ENCODE data around the gene SPDEF. TPM values are rescaled to one million over a fixed set of nuclear protein-coding genes. Genes with fewer than 3 reads are reported as not detected.

SPDEF gene
- total and polyA plus RNA-seq, 10 of the 15 experiments (the other 5 are each of a cell fraction or from before 2014, with no cell fraction given), result not detected

DNA sequence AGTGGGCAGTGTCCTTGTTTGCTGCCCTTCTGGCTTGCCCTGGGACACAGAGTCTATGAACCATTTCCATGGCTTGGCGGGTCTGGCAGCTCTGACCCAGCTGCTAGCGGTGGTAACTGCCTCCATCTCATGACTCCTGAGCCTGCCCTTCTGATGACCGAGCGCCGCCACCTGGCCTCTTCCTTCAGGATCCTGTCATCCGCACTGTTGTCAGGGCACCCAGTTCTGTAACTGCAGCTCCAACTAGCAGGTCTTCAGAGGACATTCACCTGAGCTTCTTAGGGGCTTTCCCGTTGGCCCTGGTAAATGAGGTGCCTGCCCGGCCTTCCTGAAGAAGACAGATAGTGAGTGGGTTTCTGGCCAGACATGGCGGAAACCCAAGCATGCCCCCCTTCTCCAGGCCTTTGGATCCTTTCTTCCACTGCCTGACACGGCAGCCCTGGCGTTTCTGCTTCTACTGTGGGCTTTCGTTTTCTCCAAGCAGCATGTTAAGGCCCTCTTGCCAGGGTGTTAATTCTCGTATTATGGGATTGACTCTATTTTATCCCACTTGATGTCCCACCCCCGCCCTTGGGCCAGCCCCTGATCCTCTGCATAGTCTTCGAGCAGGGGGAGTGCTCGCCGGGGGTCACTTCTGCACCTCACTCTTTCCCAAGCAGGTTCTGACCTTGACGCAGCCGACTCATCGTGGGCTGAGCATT lies 65.6 kb downstream of the SPDEF start (continued):
- TF ChIP-seq TCF3 (IDR thresholded peaks at IDR 0.05; ENCODE audit: borderline replicate concordance, insufficient read depth, low read depth, low read length) (no peak), ZZZ3 (IDR thresholded peaks at IDR 0.05; ENCODE audit: control insufficient read depth, insufficient read length, low read depth) (no peak)
- TF ChIP-seq, protein P1, sequence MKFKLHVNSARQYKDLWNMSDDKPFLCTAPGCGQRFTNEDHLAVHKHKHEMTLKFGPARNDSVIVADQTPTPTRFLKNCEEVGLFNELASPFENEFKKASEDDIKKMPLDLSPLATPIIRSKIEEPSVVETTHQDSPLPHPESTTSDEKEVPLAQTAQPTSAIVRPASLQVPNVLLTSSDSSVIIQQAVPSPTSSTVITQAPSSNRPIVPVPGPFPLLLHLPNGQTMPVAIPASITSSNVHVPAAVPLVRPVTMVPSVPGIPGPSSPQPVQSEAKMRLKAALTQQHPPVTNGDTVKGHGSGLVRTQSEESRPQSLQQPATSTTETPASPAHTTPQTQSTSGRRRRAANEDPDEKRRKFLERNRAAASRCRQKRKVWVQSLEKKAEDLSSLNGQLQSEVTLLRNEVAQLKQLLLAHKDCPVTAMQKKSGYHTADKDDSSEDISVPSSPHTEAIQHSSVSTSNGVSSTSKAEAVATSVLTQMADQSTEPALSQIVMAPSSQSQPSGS (IDR thresholded peaks at IDR 0.05; ENCODE audit: low read length), result no peak

DNA sequence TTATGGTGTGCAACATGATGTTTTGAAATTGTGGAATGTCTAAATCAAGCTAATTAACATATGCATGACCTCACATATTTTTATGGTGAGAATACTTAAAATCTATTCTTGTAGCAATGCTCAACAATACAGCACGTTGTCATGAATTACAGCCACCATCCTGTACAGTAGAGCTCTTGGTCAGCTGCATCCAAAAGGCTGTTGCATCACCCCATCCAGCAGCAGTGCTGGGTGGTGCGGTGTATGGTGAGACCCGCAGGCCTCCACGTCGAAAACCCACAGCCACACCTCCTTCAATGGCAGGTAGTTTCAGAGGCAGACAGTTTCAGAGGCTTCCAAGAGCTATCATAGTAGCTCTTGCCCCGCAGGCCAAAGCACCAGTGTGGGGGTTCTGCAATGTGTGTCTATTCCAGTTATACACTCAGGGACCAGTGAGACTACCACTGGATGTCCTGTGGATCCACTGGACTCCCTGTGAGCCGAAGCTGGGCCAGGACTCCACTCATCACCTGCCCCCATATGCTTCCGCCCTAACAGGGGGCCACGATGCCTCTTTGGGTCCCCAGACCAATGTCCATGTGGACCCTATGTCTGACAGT lies 66.8 kb downstream of the SPDEF start:
- Histone ChIP-seq H2AFZ (ENCODE audit: control insufficient read depth, low read depth, low read length) (no peak overlapping the region), H3K27me3 (replicated peaks in 1 of 2; ENCODE audit: control insufficient read depth in 2 of 2, insufficient read depth in 2 of 2, low read length in 1 of 2) (no peaks in the 10 kb centered on the region), H3K4me2 (ENCODE audit: control insufficient read depth, insufficient read depth) (no peak overlapping the region), H3K9ac (ENCODE audit: control insufficient read depth, insufficient read depth, low read length) (no peak overlapping the region), H3K36me3 (ENCODE audit: control insufficient read depth in 2 of 2, insufficient read depth in 2 of 2, low read length in 1 of 2) (no peaks in the 10 kb centered on the region), H3K79me2 (ENCODE audit: control insufficient read depth, insufficient read depth, low read length) (no peaks in the 10 kb centered on the region), H4K20me1 (ENCODE audit: control insufficient read depth, insufficient read depth) (no peaks in the 10 kb centered on the region), H3K27ac (ENCODE audit: control insufficient read depth, insufficient read depth) (no peak overlapping the region), H3K4me1 (ENCODE audit: control insufficient read depth, insufficient read depth, low read length) (peaks cover 5% of the 10 kb centered on the region), H3K4me3 (no peak overlapping the region), H3K9me3 (replicated peaks; ENCODE audit: control insufficient read depth, insufficient read depth, low read length) (no peaks in the 10 kb centered on the region)
- ChIA-PET SMC1A (ENCODE audit: uncharacterized antibody, unreplicated experiment) (interaction anchor here (0.6 to 1.2 kb wide), 4 partner anchors 9 to 146 kb away, joined by 3 to 4 read pairs (median 3); no protein-coding TSS in a partner anchor), POLR2A (interaction anchor here (1.0 kb wide), 2 partner anchors 14 to 21 kb away, joined by 3 to 5 read pairs; no protein-coding TSS in a partner anchor), CTCF (interaction anchor here (0.6 to 1.3 kb wide), 4 partner anchors 18 to 119 kb away, joined by 3 read pairs; no protein-coding TSS in a partner anchor), RAD21 (ENCODE audit: unreplicated experiment) (interaction anchor here (1.3 to 1.6 kb wide), 2 partner anchors 21 to 29 kb away, joined by 3 to 4 read pairs; no protein-coding TSS in a partner anchor)
- in situ Hi-C loops (cut with MboI), result no loop called here
- WGBS (ENCODE audit: insufficient coverage, insufficient replicate concordance, low lambda C conversion rate, missing lambda C conversion rate), result 59% methylated on average over 9 of the region's 9 CpGs
- DNase-seq (ENCODE audit: low read depth, low spot score), result no peak
- intact Hi-C loops (cut with micrococcal nuclease; ENCODE audit: unreplicated experiment), result no loop called here
- no peak for ATAC-seq
- BruUV-seq (replicated peaks), result no TSS peak
- TF ChIP-seq RAD51 (IDR thresholded peaks at IDR 0.05), result no peak
- FAIRE-seq, result no peak

Other genes with a start within 250 kb of the SPDEF start
- 27.3 and 32.4 TPM in 2 replicates for gene NUDT3, start 163.7 kb downstream of the SPDEF start, total RNA-seq (2014; rRNA removed)
- 32.1 and 32.3 TPM in 2 replicates for gene NUDT3, start 163.7 kb downstream of the SPDEF start, total RNA-seq (2014; rRNA removed; fragmentation: Illumina TruSeq; extraction: Trizol)
- gene NUDT3, start 163.7 kb downstream of the SPDEF start, total RNA-seq (2021), result 27.8 and 28.5 TPM in 2 replicates
- 17.9 and 20.9 TPM in 2 replicates for gene NUDT3, start 163.7 kb downstream of the SPDEF start, polyA plus RNA-seq (2011; rRNA removed)
- 28.5 and 34.7 TPM in 2 replicates for gene NUDT3, start 163.7 kb downstream of the SPDEF start, polyA plus RNA-seq (2014; fragmentation: Illumina TruSeq; extraction: Trizol)
- 10 to 100 TPM in 1 of 2 experiments, 1 to 10 TPM in 1; 2.4 to 23.6 TPM for gene NUDT3, start 163.7 kb downstream of the SPDEF start, polyA plus RNA-seq (2014; fragmentation: Nextera tagmentation; extraction: Ambion mirVana)
- gene NUDT3, start 163.7 kb downstream of the SPDEF start, polyA plus RNA-seq (2014; rRNA removed), result 25.8 and 27.6 TPM in 2 replicates
- gene NUDT3, start 163.7 kb downstream of the SPDEF start, polyA plus RNA-seq (2016; fragmentation: Nextera tagmentation; extraction: Ambion mirVana), result 10 to 100 TPM; 13.8 to 14.2 TPM
- 3,265 and 3,625 TPM in 2 replicates for gene RPS10, start 130.3 kb downstream of the SPDEF start, total RNA-seq (2014; rRNA removed)
- gene RPS10, start 130.3 kb downstream of the SPDEF start, total RNA-seq (2014; rRNA removed; fragmentation: Illumina TruSeq; extraction: Trizol), result 3,150 and 3,233 TPM in 2 replicates
- gene RPS10, start 130.3 kb downstream of the SPDEF start, total RNA-seq (2021), result 2,325 and 2,481 TPM in 2 replicates
- gene RPS10, start 130.3 kb downstream of the SPDEF start, polyA plus RNA-seq (2011; rRNA removed), result 2,575 and 3,799 TPM in 2 replicates
- gene RPS10, start 130.3 kb downstream of the SPDEF start, polyA plus RNA-seq (2014; fragmentation: Illumina TruSeq; extraction: Trizol), result 3,495 and 3,970 TPM in 2 replicates
- gene RPS10, start 130.3 kb downstream of the SPDEF start, polyA plus RNA-seq (2014; fragmentation: Nextera tagmentation; extraction: Ambion mirVana), result 1,000 to 10,000 TPM; 2,067 to 2,394 TPM
- gene RPS10, start 130.3 kb downstream of the SPDEF start, polyA plus RNA-seq (2014; rRNA removed), result 3,767 and 4,060 TPM in 2 replicates
- 1,000 to 10,000 TPM; 1,546 to 1,554 TPM for gene RPS10, start 130.3 kb downstream of the SPDEF start, polyA plus RNA-seq (2016; fragmentation: Nextera tagmentation; extraction: Ambion mirVana)
- gene PACSIN1, start 90.3 kb downstream of the SPDEF start, total RNA-seq (2014; rRNA removed), result 3.6 and 5.1 TPM in 2 replicates
- gene PACSIN1, start 90.3 kb downstream of the SPDEF start, total RNA-seq (2014; rRNA removed; fragmentation: Illumina TruSeq; extraction: Trizol), result 1.9 and 2.1 TPM in 2 replicates
- gene PACSIN1, start 90.3 kb downstream of the SPDEF start, total RNA-seq (2021), result 8.9 and 9.4 TPM in 2 replicates
- 6.9 and 7.5 TPM in 2 replicates for gene PACSIN1, start 90.3 kb downstream of the SPDEF start, polyA plus RNA-seq (2011; rRNA removed)
- 3.3 and 4.8 TPM in 2 replicates for gene PACSIN1, start 90.3 kb downstream of the SPDEF start, polyA plus RNA-seq (2014; fragmentation: Illumina TruSeq; extraction: Trizol)
- under 1 TPM; 0.50 to 0.75 TPM for gene PACSIN1, start 90.3 kb downstream of the SPDEF start, polyA plus RNA-seq (2014; fragmentation: Nextera tagmentation; extraction: Ambion mirVana)
- 6.8 and 6.9 TPM in 2 replicates for gene PACSIN1, start 90.3 kb downstream of the SPDEF start, polyA plus RNA-seq (2014; rRNA removed)
- gene PACSIN1, start 90.3 kb downstream of the SPDEF start, polyA plus RNA-seq (2016; fragmentation: Nextera tagmentation; extraction: Ambion mirVana), result 1 to 10 TPM; 1.7 to 2.0 TPM
- 45.5 and 47.0 TPM in 2 replicates for gene ILRUN, start 140.4 kb upstream of the SPDEF start, total RNA-seq (2014; rRNA removed)
- 55.5 and 56.2 TPM in 2 replicates for gene ILRUN, start 140.4 kb upstream of the SPDEF start, total RNA-seq (2014; rRNA removed; fragmentation: Illumina TruSeq; extraction: Trizol)
- gene ILRUN, start 140.4 kb upstream of the SPDEF start, total RNA-seq (2021), result 83.9 and 85.0 TPM in 2 replicates
- gene ILRUN, start 140.4 kb upstream of the SPDEF start, polyA plus RNA-seq (2011; rRNA removed), result 82.3 and 114 TPM in 2 replicates
- gene ILRUN, start 140.4 kb upstream of the SPDEF start, polyA plus RNA-seq (2014; fragmentation: Illumina TruSeq; extraction: Trizol), result 69.6 and 79.9 TPM in 2 replicates
- gene ILRUN, start 140.4 kb upstream of the SPDEF start, polyA plus RNA-seq (2014; fragmentation: Nextera tagmentation; extraction: Ambion mirVana), result 10 to 100 TPM; 21.0 to 27.2 TPM
- gene ILRUN, start 140.4 kb upstream of the SPDEF start, polyA plus RNA-seq (2014; rRNA removed), result 48.2 and 52.4 TPM in 2 replicates
- gene ILRUN, start 140.4 kb upstream of the SPDEF start, polyA plus RNA-seq (2016; fragmentation: Nextera tagmentation; extraction: Ambion mirVana), result 10 to 100 TPM; 30.2 to 34.1 TPM
- 258 and 298 TPM in 2 replicates for gene SNRPC, start 201.2 kb upstream of the SPDEF start, total RNA-seq (2014; rRNA removed)
- 233 and 249 TPM in 2 replicates for gene SNRPC, start 201.2 kb upstream of the SPDEF start, total RNA-seq (2014; rRNA removed; fragmentation: Illumina TruSeq; extraction: Trizol)
- gene SNRPC, start 201.2 kb upstream of the SPDEF start, total RNA-seq (2021), result 180 and 196 TPM in 2 replicates
- 245 and 260 TPM in 2 replicates for gene SNRPC, start 201.2 kb upstream of the SPDEF start, polyA plus RNA-seq (2011; rRNA removed)
- gene SNRPC, start 201.2 kb upstream of the SPDEF start, polyA plus RNA-seq (2014; fragmentation: Illumina TruSeq; extraction: Trizol), result 258 and 370 TPM in 2 replicates
- 100 to 1,000 TPM; 346 to 376 TPM for gene SNRPC, start 201.2 kb upstream of the SPDEF start, polyA plus RNA-seq (2014; fragmentation: Nextera tagmentation; extraction: Ambion mirVana)
- gene SNRPC, start 201.2 kb upstream of the SPDEF start, polyA plus RNA-seq (2014; rRNA removed), result 368 and 428 TPM in 2 replicates
- gene SNRPC, start 201.2 kb upstream of the SPDEF start, polyA plus RNA-seq (2016; fragmentation: Nextera tagmentation; extraction: Ambion mirVana), result 100 to 1,000 TPM; 529 to 565 TPM
- 9.1 and 10.6 TPM in 2 replicates for gene BLTP3A, start 235.8 kb upstream of the SPDEF start, total RNA-seq (2014; rRNA removed)
- 10.4 and 10.5 TPM in 2 replicates for gene BLTP3A, start 235.8 kb upstream of the SPDEF start, total RNA-seq (2014; rRNA removed; fragmentation: Illumina TruSeq; extraction: Trizol)
- 15.1 and 16.7 TPM in 2 replicates for gene BLTP3A, start 235.8 kb upstream of the SPDEF start, total RNA-seq (2021)
- gene BLTP3A, start 235.8 kb upstream of the SPDEF start, polyA plus RNA-seq (2011; rRNA removed), result 12.7 and 13.5 TPM in 2 replicates
- gene BLTP3A, start 235.8 kb upstream of the SPDEF start, polyA plus RNA-seq (2014; fragmentation: Illumina TruSeq; extraction: Trizol), result 14.3 TPM in 2 replicates
- gene BLTP3A, start 235.8 kb upstream of the SPDEF start, polyA plus RNA-seq (2014; fragmentation: Nextera tagmentation; extraction: Ambion mirVana), result 1 to 10 TPM; 2.7 to 2.8 TPM
- 9.3 and 9.8 TPM in 2 replicates for gene BLTP3A, start 235.8 kb upstream of the SPDEF start, polyA plus RNA-seq (2014; rRNA removed)
- gene BLTP3A, start 235.8 kb upstream of the SPDEF start, polyA plus RNA-seq (2016; fragmentation: Nextera tagmentation; extraction: Ambion mirVana), result 1 to 10 TPM; 8.3 to 8.4 TPM

Data from GM12878 (cell line).